GM12892 (cell line): ENCODE results near the gene FGF1.

ENCODE experiments used
- POLR2A ChIP-seq: IDR thresholded peaks from 2 replicates; pipeline ENCODE4 v1.6.1; 2011; ENCODE audit warnings: low read depth, low read length, control low read depth
- POLR2AphosphoS5 ChIP-seq: IDR thresholded peaks from 2 replicates; pipeline ENCODE4 v1.6.1; 2011; ENCODE audit warnings: low read depth, low read length, control low read depth
- TAF1 ChIP-seq: IDR thresholded peaks from 2 replicates; pipeline ENCODE4 v1.6.1; 2011; ENCODE audit warnings: low read depth, mild to moderate bottlenecking, control low read depth, low read length, borderline replicate concordance

- TF ChIP-seq POLR2AphosphoS5 (no peak), POLR2A (no peak), TAF1 (no peak)
Observed at GRCh38 chr5:142600092-142600491, 85.8 kb downstream of the FGF1 start.
